ENCODE measurements around the gene CYB561A3.

Gene CYB561A3

GRCh38 chr11:61356706-61357105, 5.0 kb downstream of the CYB561A3 start:
- TF ChIP-seq OSR1 (CRISPR knock-in tag; IDR thresholded peaks at IDR 0.05) (no peak), ARNTL (CRISPR knock-in tag; IDR thresholded peaks at IDR 0.05; ENCODE audit: borderline replicate concordance, low read depth) (no peak), ZFP30 (CRISPR knock-in tag; IDR thresholded peaks at IDR 0.05) (no peak), PPARA (CRISPR knock-in tag; IDR thresholded peaks at IDR 0.05; ENCODE audit: borderline replicate concordance) (no peak), TSHZ2 (CRISPR knock-in tag; IDR thresholded peaks at IDR 0.05) (no peak), GLIS3 (CRISPR knock-in tag; IDR thresholded peaks at IDR 0.05) (no peak), ZNF8 (CRISPR knock-in tag; IDR thresholded peaks at IDR 0.05) (no peak), CSRNP3 (CRISPR knock-in tag; IDR thresholded peaks at IDR 0.05) (no peak), RARB (CRISPR knock-in tag; IDR thresholded peaks at IDR 0.05) (no peak), TOX (CRISPR knock-in tag; IDR thresholded peaks at IDR 0.05; ENCODE audit: borderline replicate concordance) (no peak), ISL1 (CRISPR knock-in tag; IDR thresholded peaks at IDR 0.05) (no peak), TCF4 (CRISPR knock-in tag; IDR thresholded peaks at IDR 0.05; ENCODE audit: borderline replicate concordance) (no peak), BACH2 (CRISPR knock-in tag; IDR thresholded peaks at IDR 0.05; ENCODE audit: borderline replicate concordance) (no peak), SNAI2 (CRISPR knock-in tag; IDR thresholded peaks at IDR 0.05) (no peak), ZC3H10 (CRISPR knock-in tag; IDR thresholded peaks at IDR 0.05) (no peak), ZFP3 (CRISPR knock-in tag; IDR thresholded peaks at IDR 0.05) (no peak), ZNF565 (CRISPR knock-in tag; conservative IDR thresholded peaks at IDR 0.05; ENCODE audit: low read depth) (no peak), ZNF70 (CRISPR knock-in tag; IDR thresholded peaks at IDR 0.05) (no peak)
- TF ChIP-seq, protein P1, sequence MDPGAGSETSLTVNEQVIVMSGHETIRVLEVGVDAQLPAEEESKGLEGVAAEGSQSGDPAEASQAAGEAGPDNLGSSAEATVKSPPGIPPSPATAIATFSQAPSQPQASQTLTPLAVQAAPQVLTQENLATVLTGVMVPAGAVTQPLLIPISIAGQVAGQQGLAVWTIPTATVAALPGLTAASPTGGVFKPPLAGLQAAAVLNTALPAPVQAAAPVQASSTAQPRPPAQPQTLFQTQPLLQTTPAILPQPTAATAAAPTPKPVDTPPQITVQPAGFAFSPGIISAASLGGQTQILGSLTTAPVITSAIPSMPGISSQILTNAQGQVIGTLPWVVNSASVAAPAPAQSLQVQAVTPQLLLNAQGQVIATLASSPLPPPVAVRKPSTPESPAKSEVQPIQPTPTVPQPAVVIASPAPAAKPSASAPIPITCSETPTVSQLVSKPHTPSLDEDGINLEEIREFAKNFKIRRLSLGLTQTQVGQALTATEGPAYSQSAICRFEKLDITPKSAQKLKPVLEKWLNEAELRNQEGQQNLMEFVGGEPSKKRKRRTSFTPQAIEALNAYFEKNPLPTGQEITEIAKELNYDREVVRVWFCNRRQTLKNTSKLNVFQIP (CRISPR knock-in tag; IDR thresholded peaks at IDR 0.05; ENCODE audit: borderline replicate concordance, low read depth): no peak
- TF ChIP-seq, protein P2, sequence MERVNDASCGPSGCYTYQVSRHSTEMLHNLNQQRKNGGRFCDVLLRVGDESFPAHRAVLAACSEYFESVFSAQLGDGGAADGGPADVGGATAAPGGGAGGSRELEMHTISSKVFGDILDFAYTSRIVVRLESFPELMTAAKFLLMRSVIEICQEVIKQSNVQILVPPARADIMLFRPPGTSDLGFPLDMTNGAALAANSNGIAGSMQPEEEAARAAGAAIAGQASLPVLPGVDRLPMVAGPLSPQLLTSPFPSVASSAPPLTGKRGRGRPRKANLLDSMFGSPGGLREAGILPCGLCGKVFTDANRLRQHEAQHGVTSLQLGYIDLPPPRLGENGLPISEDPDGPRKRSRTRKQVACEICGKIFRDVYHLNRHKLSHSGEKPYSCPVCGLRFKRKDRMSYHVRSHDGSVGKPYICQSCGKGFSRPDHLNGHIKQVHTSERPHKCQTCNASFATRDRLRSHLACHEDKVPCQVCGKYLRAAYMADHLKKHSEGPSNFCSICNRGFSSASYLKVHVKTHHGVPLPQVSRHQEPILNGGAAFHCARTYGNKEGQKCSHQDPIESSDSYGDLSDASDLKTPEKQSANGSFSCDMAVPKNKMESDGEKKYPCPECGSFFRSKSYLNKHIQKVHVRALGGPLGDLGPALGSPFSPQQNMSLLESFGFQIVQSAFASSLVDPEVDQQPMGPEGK (CRISPR knock-in tag; IDR thresholded peaks at IDR 0.05; ENCODE audit: borderline replicate concordance): no peak
- ATAC-seq: no peak

GRCh38 chr11:61354208-61354607, 7.5 kb downstream of the CYB561A3 start:
- ATAC-seq: no peak
- TF ChIP-seq ZNF8 (CRISPR knock-in tag; IDR thresholded peaks at IDR 0.05): no peak
- no peak for TF ChIP-seq OSR1 (CRISPR knock-in tag; IDR thresholded peaks at IDR 0.05)
- TF ChIP-seq ARNTL (CRISPR knock-in tag; IDR thresholded peaks at IDR 0.05; ENCODE audit: borderline replicate concordance, low read depth): no peak
- TF ChIP-seq ESRRG (CRISPR knock-in tag; IDR thresholded peaks at IDR 0.05): no peak
- no peak for TF ChIP-seq BACH2 (CRISPR knock-in tag; IDR thresholded peaks at IDR 0.05; ENCODE audit: borderline replicate concordance)
- TF ChIP-seq ZNF565 (CRISPR knock-in tag; conservative IDR thresholded peaks at IDR 0.05; ENCODE audit: low read depth): no peak
- no peak for TF ChIP-seq CSRNP3 (CRISPR knock-in tag; IDR thresholded peaks at IDR 0.05)
- TF ChIP-seq TCF4 (CRISPR knock-in tag; IDR thresholded peaks at IDR 0.05; ENCODE audit: borderline replicate concordance): no peak
- TF ChIP-seq GLIS3 (CRISPR knock-in tag; IDR thresholded peaks at IDR 0.05): no peak
- TF ChIP-seq ZFP3 (CRISPR knock-in tag; IDR thresholded peaks at IDR 0.05): no peak
- no peak for TF ChIP-seq SNAI2 (CRISPR knock-in tag; IDR thresholded peaks at IDR 0.05)
- TF ChIP-seq, protein P2 (CRISPR knock-in tag; IDR thresholded peaks at IDR 0.05; ENCODE audit: borderline replicate concordance): no peak
- TF ChIP-seq ISL1 (CRISPR knock-in tag; IDR thresholded peaks at IDR 0.05): no peak
- TF ChIP-seq TSHZ2 (CRISPR knock-in tag; IDR thresholded peaks at IDR 0.05): no peak
- TF ChIP-seq PPARA (CRISPR knock-in tag; IDR thresholded peaks at IDR 0.05; ENCODE audit: borderline replicate concordance): no peak
- TF ChIP-seq CSDC2 (CRISPR knock-in tag; IDR thresholded peaks at IDR 0.05): no peak
